Tibial nerve (tissue), 4 donors: ENCODE data around the gene MS4A10. TPM values are rescaled to one million over a fixed set of nuclear protein-coding genes. Genes with fewer than 3 reads are reported as not detected.
A peak's percentile ranks its signal among the peaks of the same experiment; 100 is the strongest.

ENCODE experiments used
- DNase-seq, 2 donors: peaks; one replicate each; pipeline ENCODE4 v3.0.0-alpha.2; 2019; ENCODE audit warnings: low spot score in 2 of 2
- H3K27ac ChIP-seq, 4 donors: fragments of 200-600 bp; sonication (generic) in 3 of 4; one replicate each; pipeline ENCODE4 v1.5.1; 2017 to 2019; ENCODE audit warnings: mild to moderate bottlenecking in 1 of 4
- H3K27me3 ChIP-seq, 2 donors: fragments of 200-600 bp; sonication (generic) in 1 of 2; one replicate each; pipeline versions ENCODE4 v1.5.1 to v1.6.0; 2017 to 2019
- H3K36me3 ChIP-seq, 3 donors: fragments of 200-600 bp; sonication (generic); one replicate each; pipeline ENCODE4 v1.5.1; 2018 to 2019
- H3K4me1 ChIP-seq, 4 donors: fragments of 200-600 bp; sonication (generic) in 3 of 4; one replicate each; pipeline ENCODE4 v1.5.1; 2017 to 2019
- H3K4me3 ChIP-seq, 4 donors: fragments of 200-600 bp; sonication (generic) in 3 of 4; one replicate each; pipeline ENCODE4 v1.5.1; 2017 to 2019; ENCODE audit warnings: mild to moderate bottlenecking in 1 of 4, moderate library complexity in 1 of 4
- H3K9me3 ChIP-seq, 4 donors: fragments of 200-600 bp; sonication (generic) in 3 of 4; one replicate each; pipeline ENCODE4 v1.5.1; 2017 to 2019
- CTCF ChIP-seq, 5 experiments: fragments of 200-600 bp in 3 of 5; fragments of 450-650 bp in 2 of 5; sonication (generic) in 3 of 5; IDR thresholded peaks; one replicate each; pipeline ENCODE4 v1.5.1; 2016 to 2019; ENCODE audit warnings: antibody characterized with exemption in 5 of 5, mild to moderate bottlenecking in 3 of 5, moderate library complexity in 2 of 5
- EP300 ChIP-seq, 2 donors: sonication (generic); formaldehyde crosslinking; IDR thresholded peaks; one replicate each; pipeline ENCODE4 v1.6.1; 2017; ENCODE audit warnings: antibody characterized with exemption in 2 of 2, mild to moderate bottlenecking in 1 of 2
- POLR2A ChIP-seq, 2 donors: fragments of 450-650 bp; IDR thresholded peaks; one replicate each; pipeline ENCODE4 v1.6.1; 2017; ENCODE audit warnings: antibody characterized with exemption in 2 of 2, mild to moderate bottlenecking in 2 of 2, moderate library complexity in 2 of 2
- WGBS, 2 donors: methylation state at CpG; one replicate each; pipeline ENCODE4 v1.1.5; 2018; 5-methylcytosine and 5-hydroxymethylcytosine counted together
- total RNA-seq, 4 donors: library from RNA; depleted of rRNA; stranded (reverse); fragments of >200 nt; gene quantifications; one replicate each; pipeline ENCODE4 v1.1.0, GENCODE V29; 2016

The MS4A10 gene
- total RNA-seq, 4 donors from 2014 or later: not detected

DNA sequence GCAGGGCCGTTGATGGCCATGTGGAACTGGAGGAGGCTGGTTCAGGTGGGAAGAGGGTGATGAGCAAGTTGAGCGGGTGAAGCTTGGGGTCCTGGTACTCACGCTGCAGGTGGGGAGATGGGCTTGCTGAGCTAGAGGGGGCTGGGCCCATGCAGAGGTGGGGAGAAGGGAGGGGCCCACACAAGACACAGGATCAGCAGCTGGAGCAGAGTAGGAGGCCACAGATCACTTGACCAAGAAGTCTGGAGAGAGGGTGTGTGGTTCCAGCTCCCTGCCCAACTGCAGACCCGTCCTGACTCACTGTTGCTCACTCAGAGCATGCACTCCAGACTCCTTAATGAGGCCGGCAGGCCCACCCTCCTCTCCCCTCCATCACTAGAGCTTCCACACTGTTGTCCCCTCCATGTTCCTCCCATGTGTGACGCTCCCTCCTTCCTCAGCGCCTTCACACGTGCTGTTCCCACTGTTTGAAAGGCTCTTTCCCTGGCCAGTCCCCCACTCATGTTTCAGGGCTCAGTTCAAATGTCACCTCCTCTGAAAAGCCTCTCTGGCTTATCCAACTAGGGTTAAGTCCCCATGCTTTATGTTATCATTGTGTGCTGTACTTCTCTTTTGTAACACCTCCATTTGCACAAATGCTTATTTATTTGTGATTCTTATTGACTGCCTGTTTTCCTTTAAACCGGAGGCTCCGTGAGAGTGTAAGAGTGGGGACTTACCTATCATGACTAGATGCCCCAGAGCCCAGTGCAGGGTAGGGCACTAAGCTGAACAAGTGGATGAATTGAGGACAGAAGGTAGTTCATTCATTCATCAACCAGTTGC is 59.1 kb downstream of the MS4A10 start:
- no peak for TF ChIP-seq CTCF (IDR thresholded peaks at IDR 0.05)
- TF ChIP-seq EP300 (IDR thresholded peaks at IDR 0.05): no peak
- TF ChIP-seq POLR2A (IDR thresholded peaks at IDR 0.05): no peak
- H3K27ac ChIP-seq: no peak overlapping the region
- H3K9me3 ChIP-seq: no peaks in the 10 kb centered on the region
- H3K4me1 ChIP-seq: peaks cover 0 to 58% (median 24%) of the 10 kb centered on the region in 4 donors
- peak overlapping the region in 1 of 4 donors; percentile 67 for H3K4me3 ChIP-seq
- peaks cover 0 to 49% (median 5%) of the 10 kb centered on the region in 3 donors for H3K36me3 ChIP-seq
- H3K27me3 ChIP-seq: no peaks in the 10 kb centered on the region
- WGBS, 2 donors: 61 to 67% methylated on average over 10 of the region's 10 CpGs
- DNase-seq: no peak

- peaks cover 0 to 52% (median 24%) of the 10 kb centered on the region in 4 donors for H3K4me1 ChIP-seq
- no peaks in the 10 kb centered on the region for H3K27me3 ChIP-seq
- H3K36me3 ChIP-seq: peaks cover 0 to 55% (median 5%) of the 10 kb centered on the region in 3 donors
- TF ChIP-seq POLR2A (IDR thresholded peaks at IDR 0.05): no peak
- TF ChIP-seq CTCF (IDR thresholded peaks at IDR 0.05): no peak
- no peak for TF ChIP-seq EP300 (IDR thresholded peaks at IDR 0.05)
- H3K9me3 ChIP-seq: no peaks in the 10 kb centered on the region
- H3K27ac ChIP-seq: no peak overlapping the region
- no peak overlapping the region for H3K4me3 ChIP-seq
- no peak for DNase-seq
- 53 to 54% methylated on average over 4 of the region's 4 CpGs for WGBS, 2 donors
Observed at GRCh38 chr11:60844870-60845221, 59.7 kb downstream of the MS4A10 start.

GRCh38 chr11:60845338-60845737 is 60.2 kb downstream of the MS4A10 start:
- H3K27ac ChIP-seq: no peak overlapping the region
- H3K9me3 ChIP-seq: no peaks in the 10 kb centered on the region
- H3K36me3 ChIP-seq: peaks cover 0 to 59% (median 5%) of the 10 kb centered on the region in 3 donors
- H3K4me1 ChIP-seq: peaks cover 0 to 47% (median 23%) of the 10 kb centered on the region in 4 donors
- DNase-seq: no peak
- no peak for TF ChIP-seq POLR2A (IDR thresholded peaks at IDR 0.05)
- TF ChIP-seq EP300 (IDR thresholded peaks at IDR 0.05): no peak
- no peak for TF ChIP-seq CTCF (IDR thresholded peaks at IDR 0.05)
- H3K27me3 ChIP-seq: no peaks in the 10 kb centered on the region
- no peak overlapping the region for H3K4me3 ChIP-seq
- 82 to 83% methylated on average over 8 of the region's 8 CpGs for WGBS, 2 donors

DNA sequence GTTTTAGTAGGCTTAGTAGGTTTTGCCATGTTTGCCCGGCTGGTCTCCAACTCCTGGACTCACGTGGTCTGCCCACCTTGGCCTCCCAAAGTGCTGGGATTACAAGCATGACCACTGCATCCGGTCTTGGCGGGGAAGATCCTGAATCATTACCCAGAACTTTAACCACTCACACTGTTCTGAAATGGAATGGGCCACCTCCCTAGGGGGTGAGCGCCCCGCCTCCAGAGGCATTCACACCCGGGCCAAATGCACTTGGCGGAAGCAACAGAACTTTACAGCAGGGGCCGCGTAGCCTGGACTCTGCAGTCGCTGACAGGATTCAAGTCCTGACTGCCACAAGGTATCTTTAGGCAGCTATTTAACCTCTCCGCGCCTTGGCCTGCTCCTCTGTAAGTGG is 62.1 kb downstream of the MS4A10 start:
- Histone ChIP-seq H3K4me3 (no peak overlapping the region), H3K36me3 (peaks cover 0 to 79% (median 8%) of the 10 kb centered on the region in 3 donors), H3K27me3 (no peaks in the 10 kb centered on the region), H3K27ac (no peak overlapping the region), H3K9me3 (no peaks in the 10 kb centered on the region), H3K4me1 (peaks cover 0 to 34% (median 14%) of the 10 kb centered on the region in 4 donors)
- DNase-seq: no peak
- TF ChIP-seq POLR2A (IDR thresholded peaks at IDR 0.05): no peak
- no peak for TF ChIP-seq EP300 (IDR thresholded peaks at IDR 0.05)
- TF ChIP-seq CTCF (IDR thresholded peaks at IDR 0.05): no peak
- WGBS, 2 donors: 72 to 77% methylated on average over 13 of the region's 13 CpGs

DNA sequence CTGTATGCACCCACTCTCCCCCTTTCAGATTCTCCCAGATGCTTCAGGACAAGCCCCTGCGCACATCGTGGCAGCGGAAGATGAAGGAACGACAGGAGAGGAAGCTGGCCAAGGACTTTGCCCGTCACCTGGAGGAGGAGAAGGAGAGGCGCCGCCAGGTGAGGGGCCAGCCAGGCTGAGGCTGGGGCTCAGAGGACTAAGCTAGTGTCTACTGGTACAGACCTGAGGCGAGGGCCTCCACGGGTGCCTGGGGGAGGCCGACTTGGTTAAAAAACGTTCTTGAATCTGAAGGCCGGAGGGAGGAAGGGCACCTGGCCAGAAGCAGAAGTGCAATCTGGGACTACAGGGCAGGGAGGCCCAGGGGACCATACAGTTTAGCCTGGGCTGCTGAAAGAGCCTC is 62.8 kb downstream of the MS4A10 start:
- no peak for DNase-seq
- peaks cover 0 to 30% (median 12%) of the 10 kb centered on the region in 4 donors for H3K4me1 ChIP-seq
- no peaks in the 10 kb centered on the region for H3K27me3 ChIP-seq
- peaks cover 0 to 85% (median 8%) of the 10 kb centered on the region in 3 donors for H3K36me3 ChIP-seq
- TF ChIP-seq POLR2A (IDR thresholded peaks at IDR 0.05) (no peak), EP300 (IDR thresholded peaks at IDR 0.05) (no peak), CTCF (IDR thresholded peaks at IDR 0.05) (no peak)
- no peak overlapping the region for H3K27ac ChIP-seq
- H3K4me3 ChIP-seq: no peak overlapping the region
- no peaks in the 10 kb centered on the region for H3K9me3 ChIP-seq
- 87 to 89% methylated on average over 12 of the region's 12 CpGs for WGBS, 2 donors
